Measurements from ENCODE around the gene HTT. TPM values are rescaled to one million over a fixed set of nuclear protein-coding genes. Genes with fewer than 3 reads are reported as not detected.
A peak's percentile ranks its signal among the peaks of the same experiment; 100 is the strongest.

HTT gene
- total and polyA plus RNA-seq, 10 donors = 10.0 to 124 (median 84.4) TPM

GRCh38 chr4:3212391-3213105, 138.1 kb downstream of the HTT start:
- Histone ChIP-seq H3K27ac (no peak overlapping the region), H3K9me3 (no peaks in the 10 kb centered on the region), H3K36me3 (peaks cover 0 to 100% (median 85%) of the 10 kb centered on the region in 6 donors), H3K4me3 (no peak overlapping the region), H3K27me3 (replicated peaks in 1 of 7) (no peaks in the 10 kb centered on the region), H3K4me1 (peaks cover 0 to 5% (median 0%) of the 10 kb centered on the region in 6 donors)
- WGBS, 5 donors = 83 to 95% (median 92%) methylated on average over 12 of the region's 12 CpGs
- no peak for TF ChIP-seq POLR2AphosphoS5 (IDR thresholded peaks at IDR 0.05)
- no peak for TF ChIP-seq POLR2A (IDR thresholded peaks at IDR 0.05)
- TF ChIP-seq, protein P1, sequence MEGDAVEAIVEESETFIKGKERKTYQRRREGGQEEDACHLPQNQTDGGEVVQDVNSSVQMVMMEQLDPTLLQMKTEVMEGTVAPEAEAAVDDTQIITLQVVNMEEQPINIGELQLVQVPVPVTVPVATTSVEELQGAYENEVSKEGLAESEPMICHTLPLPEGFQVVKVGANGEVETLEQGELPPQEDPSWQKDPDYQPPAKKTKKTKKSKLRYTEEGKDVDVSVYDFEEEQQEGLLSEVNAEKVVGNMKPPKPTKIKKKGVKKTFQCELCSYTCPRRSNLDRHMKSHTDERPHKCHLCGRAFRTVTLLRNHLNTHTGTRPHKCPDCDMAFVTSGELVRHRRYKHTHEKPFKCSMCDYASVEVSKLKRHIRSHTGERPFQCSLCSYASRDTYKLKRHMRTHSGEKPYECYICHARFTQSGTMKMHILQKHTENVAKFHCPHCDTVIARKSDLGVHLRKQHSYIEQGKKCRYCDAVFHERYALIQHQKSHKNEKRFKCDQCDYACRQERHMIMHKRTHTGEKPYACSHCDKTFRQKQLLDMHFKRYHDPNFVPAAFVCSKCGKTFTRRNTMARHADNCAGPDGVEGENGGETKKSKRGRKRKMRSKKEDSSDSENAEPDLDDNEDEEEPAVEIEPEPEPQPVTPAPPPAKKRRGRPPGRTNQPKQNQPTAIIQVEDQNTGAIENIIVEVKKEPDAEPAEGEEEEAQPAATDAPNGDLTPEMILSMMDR (IDR thresholded peaks at IDR 0.05 in 8 of 11, conservative IDR thresholded peaks at IDR 0.05 in 3 of 11) = no peak
- no peak for DNase-seq
- intact Hi-C loops (cut with DNase I; ENCODE audit: low total_unique reads) = no loop called here

- TF ChIP-seq POLR2A (IDR thresholded peaks at IDR 0.05) = no peak
- no peak for TF ChIP-seq POLR2AphosphoS5 (IDR thresholded peaks at IDR 0.05)
- Histone ChIP-seq H3K36me3 (peaks cover 0 to 100% (median 87%) of the 10 kb centered on the region in 6 donors), H3K4me3 (no peak overlapping the region), H3K27ac (no peak overlapping the region), H3K9me3 (no peaks in the 10 kb centered on the region), H3K27me3 (replicated peaks in 1 of 7) (no peaks in the 10 kb centered on the region), H3K4me1 (no peaks in the 10 kb centered on the region)
- WGBS, 5 donors = 89 to 99% (median 94%) methylated on average over 4 of the region's 4 CpGs
- DNase-seq = no peak
- intact Hi-C loops (cut with DNase I; ENCODE audit: low total_unique reads) = no loop called here
Observed at GRCh38 chr4:3213106-3213425, 138.6 kb downstream of the HTT start.

DNA sequence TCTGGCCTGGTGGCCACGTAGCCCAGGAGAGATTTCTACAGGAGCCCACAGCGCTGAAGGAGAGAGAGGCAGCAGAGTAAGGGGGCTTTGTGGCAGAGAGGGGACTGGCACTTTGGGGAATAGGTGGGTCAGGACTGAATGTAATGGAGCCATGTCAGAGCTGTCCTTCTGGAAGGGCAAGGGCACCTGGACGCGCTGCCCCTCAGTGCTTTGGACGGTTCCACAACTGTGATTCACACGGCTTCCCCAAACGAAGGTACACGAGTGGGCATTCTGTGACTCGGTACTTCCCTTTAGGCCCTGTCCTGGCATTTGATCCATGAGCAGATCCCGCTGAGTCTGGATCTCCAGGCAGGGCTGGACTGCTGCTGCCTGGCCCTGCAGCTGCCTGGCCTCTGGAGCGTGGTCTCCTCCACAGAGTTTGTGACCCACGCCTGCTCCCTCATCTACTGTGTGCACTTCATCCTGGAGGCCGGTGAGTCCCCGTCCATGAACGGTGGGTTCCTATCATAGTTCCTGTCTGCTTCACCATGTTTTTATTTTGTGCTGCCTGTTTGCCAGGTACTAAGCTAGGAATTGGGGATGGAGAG, 139.3 kb downstream of the HTT start:
- H3K27me3 ChIP-seq (replicated peaks in 1 of 7) = no peaks in the 10 kb centered on the region
- H3K27ac ChIP-seq = no peak overlapping the region
- no peak for DNase-seq
- no peaks in the 10 kb centered on the region for H3K9me3 ChIP-seq
- WGBS, 5 donors = 93 to 98% (median 95%) methylated on average over 15 of the region's 15 CpGs
- no peak overlapping the region for H3K4me3 ChIP-seq
- TF ChIP-seq, protein P1 (IDR thresholded peaks at IDR 0.05 in 8 of 11, conservative IDR thresholded peaks at IDR 0.05 in 3 of 11) = no peak
- TF ChIP-seq POLR2A (IDR thresholded peaks at IDR 0.05) (no peak), POLR2AphosphoS5 (IDR thresholded peaks at IDR 0.05) (peak in 1 of 3 donors; percentile 23)
- H3K36me3 ChIP-seq = peaks cover 0 to 100% (median 88%) of the 10 kb centered on the region in 6 donors
- intact Hi-C loops (cut with DNase I; ENCODE audit: low total_unique reads) = no loop called here
- no peaks in the 10 kb centered on the region for H3K4me1 ChIP-seq

DNA sequence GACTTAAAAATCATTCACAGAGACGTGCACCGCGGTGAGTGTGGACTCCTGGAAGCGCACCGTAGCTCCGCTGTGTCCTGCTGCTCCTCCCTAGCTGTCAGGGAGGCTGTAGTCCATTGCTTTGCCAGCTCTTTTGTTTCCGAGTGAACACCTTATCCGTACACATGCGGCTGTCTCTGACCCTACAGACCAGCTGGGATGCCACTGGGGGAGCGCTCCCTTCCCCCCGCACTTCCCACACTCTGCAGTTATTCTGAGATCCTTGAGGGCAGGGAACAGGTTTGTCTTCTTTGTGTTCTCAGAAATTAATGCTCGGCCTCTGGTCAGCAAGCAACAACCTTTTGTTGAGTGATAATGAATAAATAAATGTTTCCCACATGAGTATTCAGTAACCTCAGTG, 140.8 kb downstream of the HTT start:
- Histone ChIP-seq H3K4me3 (no peak overlapping the region), H3K27ac (no peak overlapping the region), H3K36me3 (peaks cover 0 to 100% (median 88%) of the 10 kb centered on the region in 6 donors), H3K9me3 (no peaks in the 10 kb centered on the region), H3K27me3 (replicated peaks in 1 of 7) (no peaks in the 10 kb centered on the region), H3K4me1 (peaks cover 0 to 7% (median 0%) of the 10 kb centered on the region in 6 donors)
- 94 to 98% (median 95%) methylated on average over 12 of the region's 12 CpGs for WGBS, 5 donors
- no peak for TF ChIP-seq POLR2A (IDR thresholded peaks at IDR 0.05)
- TF ChIP-seq POLR2AphosphoS5 (IDR thresholded peaks at IDR 0.05) = no peak
- TF ChIP-seq, protein P1 (IDR thresholded peaks at IDR 0.05 in 8 of 11, conservative IDR thresholded peaks at IDR 0.05 in 3 of 11) = no peak
- intact Hi-C loops (cut with DNase I; ENCODE audit: low total_unique reads) = no loop called here
- no peak for DNase-seq

Data from spleen (tissue), 11 donors.